GM21717 (cell line): Measurements from ENCODE around the gene CEMP1.
A peak's percentile ranks its signal among the peaks of the same experiment; 100 is the strongest.
"Not testable (repeated sequence)": the region's sequence is repeated elsewhere in the genome, so short reads cannot be mapped to it uniquely, and the experiment has no call there.

ENCODE experiments used
- ATAC-seq: cut with Tn5 transposase; IDR thresholded peaks from one replicate; pipeline ENCODE4 v1.9.1; 2021; ENCODE audit warnings: mild to moderate bottlenecking, moderate library complexity; ENCODE audit not compliant: unreplicated experiment

Gene CEMP1, protein sequence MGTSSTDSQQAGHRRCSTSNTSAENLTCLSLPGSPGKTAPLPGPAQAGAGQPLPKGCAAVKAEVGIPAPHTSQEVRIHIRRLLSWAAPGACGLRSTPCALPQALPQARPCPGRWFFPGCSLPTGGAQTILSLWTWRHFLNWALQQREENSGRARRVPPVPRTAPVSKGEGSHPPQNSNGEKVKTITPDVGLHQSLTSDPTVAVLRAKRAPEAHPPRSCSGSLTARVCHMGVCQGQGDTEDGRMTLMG

DNA sequence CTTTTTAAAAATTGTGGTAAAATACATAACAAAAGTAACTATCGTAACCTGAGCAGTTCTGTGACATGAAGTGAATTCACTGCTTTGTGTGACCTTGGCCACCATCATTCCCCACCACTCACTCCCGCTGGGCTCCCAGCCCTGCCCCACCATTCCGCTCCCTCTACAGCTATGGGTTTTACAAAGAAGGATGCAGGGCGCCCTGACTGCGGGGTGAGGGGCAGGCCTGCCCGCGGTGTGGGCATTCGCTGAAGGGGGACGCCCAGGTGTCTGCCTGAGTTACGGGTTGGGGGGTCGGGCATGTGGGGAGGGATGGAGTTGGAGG is at the start of gene CEMP1:
CEMP1 (minus strand) TSS at position 38 of the 325 bp plus-strand sequence. CDS start 335 bp downstream, outside the sequence.
- peak; percentile 4 for ATAC-seq

DNA sequence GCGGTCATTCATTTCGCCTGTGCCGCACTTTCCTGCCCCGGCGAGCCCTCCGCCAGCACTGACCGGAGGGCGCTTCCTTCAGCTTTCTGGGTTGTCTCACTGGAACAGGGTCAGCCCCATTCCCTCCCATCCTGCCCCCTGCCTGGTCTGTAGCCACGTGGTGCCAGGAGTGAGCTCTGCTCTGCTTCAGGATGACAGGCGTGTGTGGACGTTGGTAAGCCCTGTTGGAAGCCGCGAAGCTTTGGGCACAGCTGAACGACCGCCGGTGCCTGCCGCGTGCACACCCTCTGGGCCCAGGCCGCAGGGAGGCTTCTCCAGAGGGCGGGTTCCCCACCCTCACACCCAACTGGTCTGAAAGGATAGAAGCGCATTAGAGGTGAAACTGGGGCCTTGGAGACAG is 49.6 kb upstream of the CEMP1 start:
- not testable (repeated sequence) for ATAC-seq

DNA sequence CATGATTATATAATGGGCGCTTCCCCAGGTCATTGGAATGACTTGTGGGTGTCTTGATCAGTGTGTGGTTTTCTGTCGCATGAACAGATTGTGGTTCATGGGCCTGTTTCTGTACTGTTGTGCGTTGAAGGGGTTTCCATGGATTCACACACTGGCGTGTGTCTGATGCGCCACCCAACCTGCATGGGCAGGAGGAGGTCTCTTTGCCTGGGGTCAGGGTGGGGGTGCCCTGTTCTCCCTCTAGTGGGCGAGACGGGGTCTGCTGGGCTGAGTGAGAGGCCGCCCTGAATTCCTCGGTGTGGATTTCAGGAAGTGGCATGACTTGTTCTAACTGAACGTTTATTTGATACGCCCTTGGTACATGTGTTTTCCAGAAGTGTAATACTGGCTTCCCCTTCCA is 48.9 kb upstream of the CEMP1 start:
- ATAC-seq = not testable (repeated sequence)

DNA sequence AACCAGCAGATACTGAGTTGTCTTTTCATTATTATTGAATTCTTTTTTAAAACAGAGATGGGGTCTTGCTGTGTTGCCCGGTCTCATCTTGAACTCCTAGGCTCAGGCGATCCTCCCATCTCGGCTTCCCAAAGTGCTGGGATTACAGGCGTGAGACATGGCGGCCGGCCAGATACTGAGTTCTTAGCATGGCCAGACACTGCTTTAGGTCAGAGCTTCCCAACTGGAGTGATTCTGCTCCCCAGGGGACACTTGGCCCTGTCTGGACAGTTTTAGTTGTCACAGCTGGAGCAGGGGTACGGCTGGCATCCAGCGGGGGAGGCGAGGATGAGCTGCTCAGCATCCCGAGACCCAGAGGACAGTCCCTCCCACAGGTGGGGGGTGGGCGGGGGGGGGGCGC is 47.7 kb upstream of the CEMP1 start:
- ATAC-seq = not testable (repeated sequence)

DNA sequence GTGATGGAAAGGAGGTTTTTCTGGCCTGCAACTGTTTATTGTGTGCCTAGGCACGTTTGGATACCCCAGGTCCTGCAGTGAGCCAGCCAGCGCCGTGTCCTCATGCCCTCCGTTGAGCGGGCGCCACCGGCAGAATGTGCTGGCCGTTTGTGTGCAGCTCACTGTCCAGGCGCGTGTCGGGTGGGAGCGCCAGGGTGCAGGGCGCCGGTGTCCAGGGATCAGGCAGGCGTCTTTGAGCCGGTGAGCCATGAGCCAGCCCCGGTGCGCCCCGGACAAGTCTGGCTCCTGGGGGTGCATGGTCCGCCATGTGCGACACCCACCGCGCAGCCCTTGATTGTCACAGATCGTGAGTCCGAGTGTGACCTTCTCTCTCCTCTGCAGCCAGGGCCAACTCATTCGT is 45.8 kb upstream of the CEMP1 start:
- ATAC-seq = not testable (repeated sequence)

DNA sequence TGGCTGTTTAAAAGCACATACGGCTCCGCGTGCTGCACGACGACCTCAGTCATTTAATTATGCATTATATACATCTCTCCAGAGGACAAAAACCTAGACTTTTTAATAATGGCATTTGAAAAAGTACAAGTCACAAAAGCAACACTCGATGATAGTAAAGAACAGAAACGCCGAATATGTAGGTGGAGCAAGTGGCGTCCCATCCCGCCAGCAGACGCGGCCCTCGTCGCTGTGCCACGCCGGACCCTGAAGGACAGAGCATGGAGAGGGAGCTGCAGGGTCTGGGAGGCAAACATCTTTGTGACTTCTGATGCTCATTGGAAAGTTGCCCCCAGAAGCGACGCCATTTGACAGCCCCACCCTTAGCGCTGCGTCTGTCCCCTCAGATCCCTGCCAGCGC is 44.6 kb upstream of the CEMP1 start:
- not testable (repeated sequence) for ATAC-seq

DNA sequence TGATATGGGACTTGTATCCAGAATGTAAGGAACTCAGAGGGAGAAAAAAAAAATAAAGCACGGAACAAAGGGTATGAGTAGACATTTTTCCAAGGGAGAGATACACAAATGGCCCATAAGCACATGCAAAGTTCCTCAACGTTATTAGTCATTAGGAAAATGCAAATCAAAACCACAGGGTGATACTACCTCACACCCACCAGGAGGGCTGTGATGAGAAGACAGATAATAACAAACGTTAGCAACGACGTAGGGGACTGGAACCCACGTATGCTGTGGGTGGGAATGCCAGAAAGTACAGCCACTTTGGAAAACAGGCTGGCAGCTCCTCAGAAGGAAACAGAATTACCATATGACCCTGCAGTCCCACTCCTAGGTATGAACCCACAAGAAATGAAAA is 41.5 kb upstream of the CEMP1 start:
- ATAC-seq = not testable (repeated sequence)

DNA sequence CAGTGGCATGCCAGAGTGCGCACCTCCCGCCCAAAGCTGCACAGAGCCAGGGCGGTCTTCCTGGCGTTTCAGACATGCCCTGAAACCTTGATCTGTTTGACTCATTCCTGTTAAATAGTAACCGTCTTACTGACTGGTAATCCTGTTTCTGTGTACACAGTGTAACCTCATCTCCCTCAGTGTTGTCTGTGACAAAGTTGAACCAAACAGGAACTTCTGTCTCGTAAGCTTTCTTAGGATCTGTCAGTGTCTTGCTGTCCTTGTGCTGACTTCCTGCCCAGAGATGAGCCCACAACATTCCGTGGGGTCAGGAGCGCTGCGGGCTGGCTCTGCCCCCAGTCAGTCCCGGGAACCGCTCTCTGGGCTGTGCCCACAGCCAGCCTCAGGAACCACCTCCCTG is 37.4 kb upstream of the CEMP1 start:
- not testable (repeated sequence) for ATAC-seq

DNA sequence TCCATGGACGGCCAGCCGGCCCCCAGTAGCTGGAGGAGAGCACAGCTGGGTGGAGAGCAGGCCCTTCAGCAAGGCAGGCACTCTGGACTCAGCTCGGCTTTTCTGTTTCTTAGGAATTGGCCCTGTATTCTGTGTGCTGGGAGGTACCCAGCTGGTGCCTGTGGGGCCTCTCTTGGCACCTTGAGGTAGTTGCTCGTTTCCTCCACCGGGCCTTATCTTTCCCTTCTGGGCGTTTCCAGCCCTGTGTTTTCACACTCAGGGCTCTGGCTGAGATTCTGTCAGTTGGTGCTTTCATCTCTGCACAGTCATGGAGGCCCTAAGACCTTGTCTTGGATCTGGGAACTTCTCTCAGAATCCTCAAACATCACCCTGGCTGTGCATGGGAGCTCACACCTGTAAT is 36.3 kb upstream of the CEMP1 start:
- ATAC-seq = not testable (repeated sequence)

DNA sequence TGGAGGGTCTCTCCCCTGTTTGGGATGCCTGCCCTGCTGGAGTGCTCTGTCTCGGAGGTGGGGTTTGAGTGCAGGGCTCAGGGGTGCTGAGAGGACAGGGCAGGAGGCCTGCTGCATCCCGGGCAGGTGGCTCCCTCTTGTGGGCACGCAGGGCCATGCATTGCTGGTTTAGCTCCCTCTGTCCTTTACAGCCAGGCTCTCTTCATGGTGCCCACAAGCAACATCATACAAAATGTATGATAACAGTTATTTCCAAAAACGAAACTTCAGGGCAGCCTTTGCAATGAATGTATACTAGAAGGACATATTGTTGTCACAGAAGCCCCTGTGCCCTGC is 29.6 kb upstream of the CEMP1 start:
- ATAC-seq = not testable (repeated sequence)

DNA sequence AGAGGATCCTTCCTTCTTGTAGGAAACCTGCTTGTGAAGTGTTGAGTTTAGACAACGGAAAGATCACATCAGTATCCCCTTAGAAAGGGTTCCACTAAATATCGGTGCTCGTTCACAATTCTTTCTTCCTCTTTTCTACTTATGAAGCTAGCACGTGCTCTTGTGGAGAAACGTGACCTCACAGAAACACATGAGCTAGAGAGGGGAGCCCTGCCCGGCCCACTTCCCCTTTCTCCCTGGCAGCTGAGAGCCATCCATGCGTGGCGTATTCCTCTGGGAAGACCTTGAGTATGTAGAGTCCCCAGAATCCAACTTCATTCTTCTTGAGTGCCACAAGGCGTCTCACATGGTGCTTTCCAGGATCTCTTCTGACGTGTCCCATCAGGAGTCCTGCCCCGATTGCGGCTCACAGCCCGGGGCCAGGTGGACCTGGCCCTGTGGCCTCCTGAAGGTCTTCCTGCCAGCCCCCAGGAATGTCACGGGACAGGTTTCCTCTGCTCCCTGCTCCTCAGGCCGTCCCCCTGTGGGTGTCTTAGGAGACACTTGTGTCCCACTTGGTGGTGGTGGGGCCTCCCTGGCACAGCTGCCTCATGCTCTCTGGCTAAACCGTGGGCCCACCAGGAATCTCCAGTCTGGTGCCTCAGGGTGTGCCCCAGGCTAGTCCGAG is 29.1 kb upstream of the CEMP1 start:
- ATAC-seq = not testable (repeated sequence)

DNA sequence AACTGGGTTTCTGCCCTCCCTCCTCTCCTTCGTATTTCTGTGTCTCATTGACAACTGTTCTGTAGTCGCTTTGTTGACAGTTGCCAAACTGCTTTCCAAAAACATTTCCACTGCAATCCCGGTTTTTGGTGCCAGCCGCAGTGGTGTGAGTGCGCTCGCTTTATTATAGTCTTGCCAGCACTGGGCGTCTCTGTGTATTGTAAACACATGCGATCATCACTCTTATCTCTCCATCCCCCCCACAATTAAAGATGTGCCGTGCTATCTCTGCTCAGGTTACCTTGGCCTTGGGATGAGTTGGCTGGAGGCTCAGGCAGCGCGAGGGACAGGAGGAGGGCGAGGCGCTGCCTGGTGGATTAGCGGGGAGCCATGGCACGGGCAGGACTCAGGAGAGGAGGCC is 25.9 kb upstream of the CEMP1 start:
- not testable (repeated sequence) for ATAC-seq

DNA sequence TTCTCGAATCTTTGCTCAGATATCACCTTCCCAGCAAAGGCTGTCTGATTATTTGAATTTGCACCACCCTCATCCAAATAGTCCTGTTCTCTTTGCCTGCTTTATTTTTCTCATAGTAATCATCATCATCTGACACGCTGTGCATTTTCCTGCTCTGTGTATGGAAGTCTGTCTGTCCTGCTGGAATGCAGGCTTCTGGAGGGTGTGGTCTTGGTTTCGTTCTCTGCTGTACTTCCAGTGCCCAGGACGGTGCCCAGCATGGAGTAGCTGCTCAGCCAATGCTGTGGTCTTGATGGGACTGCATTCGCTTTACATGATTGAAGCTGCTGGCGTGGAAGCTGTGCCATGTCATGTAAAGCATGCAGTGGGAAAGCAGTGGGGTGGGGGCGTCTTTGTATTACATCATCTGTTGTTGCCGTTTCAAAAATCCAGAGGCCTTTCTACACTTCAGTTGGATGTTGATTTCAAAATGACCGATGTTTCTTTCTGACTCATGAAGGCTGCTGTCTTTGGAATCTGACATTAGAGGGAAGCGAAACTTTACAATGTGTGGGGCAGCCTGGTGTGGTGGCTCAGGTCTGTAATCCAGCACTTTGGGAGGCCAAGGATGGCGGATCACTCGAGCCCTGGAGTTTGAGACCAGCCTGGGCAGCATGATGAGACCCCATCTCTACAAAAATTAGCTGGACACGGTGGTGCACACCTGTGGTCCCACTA is 23.7 kb upstream of the CEMP1 start:
- ATAC-seq = not testable (repeated sequence)

DNA sequence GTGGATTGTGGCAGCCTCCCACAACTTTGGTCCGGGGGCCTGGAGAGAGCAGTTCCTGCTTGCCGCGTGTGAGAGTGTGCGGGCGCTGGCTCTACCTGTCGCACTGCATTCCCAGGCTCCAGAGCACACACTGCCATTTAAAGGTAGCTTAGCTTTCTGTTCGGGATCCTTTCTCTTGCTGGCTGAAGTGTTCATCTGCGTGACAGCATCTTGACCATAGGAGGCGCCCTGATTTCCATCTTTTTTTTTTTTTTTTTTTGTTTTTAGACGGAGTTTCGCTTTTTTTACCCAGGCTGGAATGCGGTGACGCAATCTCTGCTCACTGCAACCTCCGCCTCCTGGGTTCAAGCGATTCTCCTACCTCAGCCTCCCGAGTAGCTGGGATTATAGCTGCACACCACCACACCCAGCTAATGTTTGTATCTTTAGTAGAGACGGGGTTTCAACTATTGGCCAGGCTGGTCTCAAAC is 20.2 kb upstream of the CEMP1 start:
- ATAC-seq = not testable (repeated sequence)

DNA sequence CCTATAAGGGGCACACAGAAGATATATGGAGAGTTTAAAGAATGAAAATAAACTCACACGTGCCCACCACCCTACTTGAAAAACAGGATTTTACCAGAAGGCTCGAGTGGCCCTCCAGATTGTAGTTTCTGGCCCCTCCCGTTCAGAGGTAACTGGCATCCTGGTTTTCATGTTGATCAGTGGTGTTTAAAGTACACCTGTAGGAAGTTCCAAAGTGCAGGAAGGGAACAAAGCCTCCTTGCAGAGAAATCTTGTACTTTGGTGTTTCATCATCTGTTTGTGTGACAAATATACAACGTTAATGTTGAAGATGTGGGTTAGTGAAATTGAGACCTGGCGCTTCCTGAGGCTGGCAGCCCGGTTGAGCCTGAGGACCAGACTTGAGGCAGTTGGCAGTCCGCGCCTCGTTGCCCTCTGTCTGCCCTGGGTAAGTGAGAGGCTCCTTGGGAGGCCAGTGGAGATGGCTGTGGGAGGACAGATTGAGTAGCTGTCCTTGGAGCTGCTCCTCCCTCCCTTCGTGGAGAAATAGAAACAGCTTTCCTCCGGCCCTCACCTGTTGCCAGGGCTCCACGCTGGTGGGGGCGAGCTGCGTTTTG is 19.2 kb upstream of the CEMP1 start:
- not testable (repeated sequence) for ATAC-seq

DNA sequence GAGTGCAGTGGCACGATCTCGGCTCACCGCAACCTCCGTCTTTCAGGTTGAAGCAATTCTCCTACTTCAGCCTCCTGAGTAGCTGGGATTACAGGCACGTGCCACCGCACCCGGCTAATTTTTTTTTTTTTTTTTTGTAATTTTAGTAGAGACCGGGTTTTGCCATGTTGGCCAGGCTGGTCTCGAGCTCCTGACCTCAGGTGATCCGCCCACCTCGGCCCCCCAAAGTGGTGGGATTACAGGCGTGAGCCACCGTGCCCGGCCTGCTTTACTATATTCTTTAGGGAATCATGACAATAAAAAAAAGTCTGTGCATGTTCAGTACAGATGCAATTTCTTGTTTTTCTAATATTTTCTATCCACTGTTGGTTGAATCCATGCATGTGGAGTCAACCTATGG is 12.6 kb upstream of the CEMP1 start:
- not testable (repeated sequence) for ATAC-seq

DNA sequence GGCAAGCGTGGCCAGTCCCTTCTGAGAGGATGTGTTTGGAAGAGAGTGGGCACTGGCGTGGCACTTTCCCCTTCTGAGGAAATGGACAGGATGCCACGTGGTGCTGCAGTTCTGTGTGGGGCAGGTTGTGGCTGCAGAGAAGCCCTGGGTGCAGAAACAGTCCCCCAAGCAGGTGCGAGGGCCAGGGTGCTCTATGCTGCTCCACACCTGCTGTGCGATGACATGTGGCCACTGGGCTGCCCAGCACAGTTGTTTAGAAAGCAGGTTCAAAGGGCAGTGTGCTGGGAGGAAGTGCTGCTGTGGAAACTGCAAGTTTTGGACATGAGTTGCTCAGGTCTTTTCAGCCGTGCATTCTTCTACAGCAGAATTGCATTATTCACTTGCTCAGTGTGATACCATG is 10.2 kb upstream of the CEMP1 start:
- not testable (repeated sequence) for ATAC-seq

DNA sequence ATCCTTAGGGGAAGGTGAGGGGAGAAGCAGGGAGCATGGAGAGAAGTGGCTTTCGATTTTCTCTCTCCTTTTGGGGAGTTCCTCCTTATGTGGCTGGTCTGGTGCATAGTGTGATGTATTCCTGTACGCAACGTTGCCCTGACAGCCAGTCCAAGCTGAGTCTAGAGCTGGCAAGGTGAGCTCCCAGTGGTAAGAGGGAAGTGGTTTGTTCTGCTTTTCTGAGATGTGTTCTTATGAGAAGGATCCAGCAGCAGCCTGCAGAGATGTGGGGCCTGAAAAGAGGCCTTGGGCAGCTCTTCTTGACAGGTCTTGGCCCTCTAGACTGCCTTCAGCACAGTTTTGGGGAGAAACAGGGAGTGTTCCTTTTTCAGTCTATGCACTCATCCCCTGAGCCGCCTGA is 9.7 kb upstream of the CEMP1 start:
- ATAC-seq = not testable (repeated sequence)

DNA sequence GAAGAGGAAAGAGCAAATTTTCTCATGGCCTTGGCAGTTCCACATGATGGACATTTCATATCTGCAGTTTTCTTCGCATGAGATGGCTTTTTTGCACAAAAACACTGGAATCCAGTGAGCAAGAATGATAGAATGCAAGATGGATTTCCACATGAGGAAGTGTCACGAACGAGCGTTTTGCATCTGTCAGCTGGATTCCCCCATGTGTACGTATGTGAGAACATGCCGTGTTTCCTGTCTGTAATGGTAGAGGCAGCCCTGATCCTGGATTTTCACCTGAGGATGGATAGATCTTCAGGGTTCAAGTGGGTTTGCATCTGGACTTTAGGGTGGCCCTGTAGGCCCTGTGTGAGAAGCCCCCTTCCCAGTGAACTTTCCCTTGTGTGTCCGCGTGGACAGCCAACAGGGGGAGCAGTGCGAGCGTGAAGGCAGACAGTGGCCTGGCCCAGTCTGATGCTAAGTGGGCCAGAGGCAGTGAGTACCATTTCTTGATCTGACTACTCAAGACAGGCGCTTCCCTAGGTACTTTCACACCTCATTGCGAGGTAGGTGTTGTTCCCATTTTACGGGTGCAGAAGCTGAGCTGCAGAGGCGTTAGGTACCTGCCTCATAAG is 8.7 kb upstream of the CEMP1 start:
- ATAC-seq = not testable (repeated sequence)

DNA sequence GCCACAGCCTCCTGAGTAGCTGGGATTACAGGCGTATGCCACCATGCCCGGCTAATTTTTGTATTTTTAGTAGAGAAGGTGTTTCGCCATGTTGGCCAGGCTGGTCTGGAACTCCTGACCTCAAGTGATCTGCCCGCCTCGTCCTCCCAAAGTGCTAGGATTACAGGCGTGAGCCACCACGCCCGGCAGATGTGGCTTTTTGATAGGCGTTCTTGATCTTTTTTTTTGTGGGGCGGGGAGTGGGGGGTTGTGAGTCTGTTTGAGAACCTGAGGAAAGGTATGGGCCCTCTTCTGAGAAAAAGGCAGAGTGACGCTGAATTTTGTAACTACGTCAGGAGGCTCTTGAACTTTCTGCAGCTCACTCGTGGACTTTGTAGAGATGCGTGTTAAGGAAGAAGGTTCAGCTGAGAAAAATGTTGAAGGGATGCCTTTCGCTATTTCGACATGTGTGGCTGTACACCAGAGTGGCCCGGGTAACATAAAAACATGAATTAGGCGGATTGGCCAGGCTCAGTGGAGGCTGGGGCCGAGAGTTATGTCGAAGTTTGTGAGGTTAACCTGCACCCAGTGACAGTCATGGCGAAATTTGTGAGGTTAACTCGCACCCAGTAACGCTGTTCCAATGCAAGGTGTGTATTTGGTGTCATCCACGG is 8.1 kb upstream of the CEMP1 start:
- not testable (repeated sequence) for ATAC-seq
